ENCODE results near the gene CAMTA1. TPM values are rescaled to one million over a fixed set of nuclear protein-coding genes. Genes with fewer than 3 reads are reported as not detected.
"Not testable (repeated sequence)": the region's sequence is repeated elsewhere in the genome, so short reads cannot be mapped to it uniquely, and the experiment has no call there.

The CAMTA1 gene
- total and polyA plus RNA-seq, 4 donors, result 48.1 to 140 (median 52.3) TPM

GRCh38 chr1:7686301-7686850 lies 901.1 kb downstream of the CAMTA1 start:
- no peak overlapping the region for H3K9ac ChIP-seq (ENCODE audit: insufficient read depth in 1 of 2, low read length in 2 of 2)
- no peak for DNase-seq
- WGBS, 2 donors, result 84 to 89% methylated on average over 16 of the region's 16 CpGs
- no peak for TF ChIP-seq CTCF (IDR thresholded peaks at IDR 0.05; ENCODE audit: control extremely low read depth, extremely low read depth)
- peaks cover 0 to 2% (median 0%) of the 10 kb centered on the region in 5 donors for H3K4me1 ChIP-seq (ENCODE audit: control insufficient read depth in 5 of 5, insufficient read depth in 5 of 5, low read length in 5 of 5)
- H3K27me3 ChIP-seq (ENCODE audit: control insufficient read depth in 3 of 3, insufficient read depth in 3 of 3, low read length in 2 of 3), result no peaks in the 10 kb centered on the region
- no peak for ATAC-seq (ENCODE audit: insufficient read depth, low FRiP score)
- H3K36me3 ChIP-seq (ENCODE audit: control insufficient read depth in 4 of 4, insufficient read depth in 4 of 4, low read length in 4 of 4), result no peaks in the 10 kb centered on the region
- peaks cover 0 to 3% (median 0%) of the 10 kb centered on the region in 4 donors for H3K9me3 ChIP-seq (ENCODE audit: control insufficient read depth in 4 of 4, insufficient read depth in 3 of 4, low read length in 3 of 4)
- H3K4me3 ChIP-seq, result no peak overlapping the region
- no peak overlapping the region for H3K27ac ChIP-seq (ENCODE audit: low read depth in 1 of 2, low read length in 1 of 2)

- no peak for DNase-seq
Measured at GRCh38 chr1:7687411-7687810, 902.2 kb downstream of the CAMTA1 start.

GRCh38 chr1:7688659-7689058 lies 903.4 kb downstream of the CAMTA1 start:
- no peak for TF ChIP-seq CTCF (IDR thresholded peaks at IDR 0.05; ENCODE audit: control extremely low read depth, extremely low read depth)
- H3K27ac ChIP-seq (ENCODE audit: low read depth in 1 of 2, low read length in 1 of 2), result no peak overlapping the region
- ATAC-seq (ENCODE audit: insufficient read depth, low FRiP score), result no peak
- H3K4me1 ChIP-seq (ENCODE audit: control insufficient read depth in 5 of 5, insufficient read depth in 5 of 5, low read length in 5 of 5), result no peaks in the 10 kb centered on the region
- peaks cover 0 to 12% (median 3%) of the 10 kb centered on the region in 4 donors for H3K9me3 ChIP-seq (ENCODE audit: control insufficient read depth in 4 of 4, insufficient read depth in 3 of 4, low read length in 3 of 4)
- no peak for DNase-seq
- no peaks in the 10 kb centered on the region for H3K27me3 ChIP-seq (ENCODE audit: control insufficient read depth in 3 of 3, insufficient read depth in 3 of 3, low read length in 2 of 3)
- no peak overlapping the region for H3K9ac ChIP-seq (ENCODE audit: insufficient read depth in 1 of 2, low read length in 2 of 2)
- H3K4me3 ChIP-seq, result no peak overlapping the region
- no peaks in the 10 kb centered on the region for H3K36me3 ChIP-seq (ENCODE audit: control insufficient read depth in 4 of 4, insufficient read depth in 4 of 4, low read length in 4 of 4)
- 77 to 83% methylated on average over 1 of the region's 1 CpG for WGBS, 2 donors

More at GRCh38 chr1:7687411-7687810, 902.2 kb downstream of the CAMTA1 start:
- 80 to 85% methylated on average over 9 of the region's 9 CpGs for WGBS, 2 donors
- Histone ChIP-seq H3K36me3 (ENCODE audit: control insufficient read depth in 4 of 4, insufficient read depth in 4 of 4, low read length in 4 of 4) (no peaks in the 10 kb centered on the region), H3K9ac (ENCODE audit: insufficient read depth in 1 of 2, low read length in 2 of 2) (no peak overlapping the region), H3K4me1 (ENCODE audit: control insufficient read depth in 5 of 5, insufficient read depth in 5 of 5, low read length in 5 of 5) (no peaks in the 10 kb centered on the region), H3K27me3 (ENCODE audit: control insufficient read depth in 3 of 3, insufficient read depth in 3 of 3, low read length in 2 of 3) (no peaks in the 10 kb centered on the region), H3K27ac (ENCODE audit: low read depth in 1 of 2, low read length in 1 of 2) (no peak overlapping the region), H3K4me3 (no peak overlapping the region), H3K9me3 (ENCODE audit: control insufficient read depth in 4 of 4, insufficient read depth in 3 of 4, low read length in 3 of 4) (peaks cover 0 to 5% (median 0%) of the 10 kb centered on the region in 4 donors)
- ATAC-seq (ENCODE audit: insufficient read depth, low FRiP score), result no peak
- TF ChIP-seq CTCF (IDR thresholded peaks at IDR 0.05; ENCODE audit: control extremely low read depth, extremely low read depth), result no peak

GRCh38 chr1:7689307-7689706 lies 904.1 kb downstream of the CAMTA1 start:
- H3K9me3 ChIP-seq (ENCODE audit: control insufficient read depth in 4 of 4, insufficient read depth in 3 of 4, low read length in 3 of 4), result peaks cover 0 to 12% (median 3%) of the 10 kb centered on the region in 4 donors
- H3K27ac ChIP-seq (ENCODE audit: low read depth in 1 of 2, low read length in 1 of 2); DNase-seq; H3K36me3 ChIP-seq (ENCODE audit: control insufficient read depth in 4 of 4, insufficient read depth in 4 of 4, low read length in 4 of 4); H3K4me1 ChIP-seq (ENCODE audit: control insufficient read depth in 5 of 5, insufficient read depth in 5 of 5, low read length in 5 of 5); H3K4me3 ChIP-seq; H3K27me3 ChIP-seq (ENCODE audit: control insufficient read depth in 3 of 3, insufficient read depth in 3 of 3, low read length in 2 of 3); ATAC-seq (ENCODE audit: insufficient read depth, low FRiP score); H3K9ac ChIP-seq (ENCODE audit: insufficient read depth in 1 of 2, low read length in 2 of 2): not testable (repeated sequence)
- 80% methylated on average over 4 of the region's 4 CpGs for WGBS, 2 donors

Measured in lung (tissue), 12 donors.